Activated CD8-positive, alpha-beta memory T cell treated with anti-CD3 and anti-CD28 coated beads, Interleukin-2, amount 50 U/mL, for 24 hours (primary cell): ENCODE measurements around the gene TMEM9B.
"Not testable (repeated sequence)": the region's sequence is repeated elsewhere in the genome, so short reads cannot be mapped to it uniquely, and the experiment has no call there.

Experiments used
- DNase-seq: peaks from one replicate; pipeline ENCODE4 v3.0.0-alpha.2; 2020; ENCODE audit errors: extremely low read depth

The TMEM9B gene

GRCh38 chr11:8973121-8973520 is 8.9 kb upstream of the TMEM9B start:
- no peak for DNase-seq

- DNase-seq, result no peak
These were observed 7.7 kb upstream of the TMEM9B start for GRCh38 chr11:8971924-8972316.

DNA sequence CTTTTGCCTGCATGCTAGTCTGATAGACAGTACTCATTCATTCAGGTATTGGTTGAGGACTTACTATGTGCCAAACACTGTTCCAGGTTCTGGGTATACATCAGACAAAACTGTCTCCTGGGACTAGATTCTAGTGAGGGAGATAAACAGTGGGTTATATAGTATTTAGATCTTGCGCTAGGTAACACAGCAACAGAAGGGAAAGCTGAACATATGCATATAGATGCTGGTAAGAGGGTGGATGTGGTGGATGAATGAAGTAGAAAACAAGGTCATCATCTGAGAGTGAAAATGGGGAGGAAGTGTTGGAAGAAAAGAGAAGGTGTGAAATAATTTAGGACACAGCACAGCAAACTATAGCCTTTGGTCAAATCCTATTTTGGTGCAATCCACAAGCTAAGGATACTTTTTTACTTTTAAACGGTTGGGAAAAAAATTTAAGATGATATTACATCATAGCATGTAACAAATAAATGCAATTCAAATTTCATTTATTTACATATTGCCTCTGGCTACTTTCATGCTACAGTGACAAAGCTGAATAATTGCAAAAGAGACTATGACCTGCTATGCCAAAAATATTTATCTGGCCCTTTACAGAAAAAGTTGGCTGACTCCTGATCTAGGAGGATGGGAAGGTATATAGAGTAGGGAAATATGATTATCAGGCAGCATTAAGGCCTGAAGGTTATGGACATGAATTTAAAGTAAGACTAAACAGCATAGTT is 7.1 kb upstream of the TMEM9B start:
- no peak for DNase-seq

GRCh38 chr11:8967184-8967583 is 2.9 kb upstream of the TMEM9B start:
- no peak for DNase-seq

- DNase-seq, result peak; percentile 48
These were observed 496 bp downstream of the TMEM9B start for GRCh38 chr11:8963569-8964323.

- no peak for DNase-seq
These were observed 1.4 kb downstream of the TMEM9B start for GRCh38 chr11:8962841-8963240.

DNA sequence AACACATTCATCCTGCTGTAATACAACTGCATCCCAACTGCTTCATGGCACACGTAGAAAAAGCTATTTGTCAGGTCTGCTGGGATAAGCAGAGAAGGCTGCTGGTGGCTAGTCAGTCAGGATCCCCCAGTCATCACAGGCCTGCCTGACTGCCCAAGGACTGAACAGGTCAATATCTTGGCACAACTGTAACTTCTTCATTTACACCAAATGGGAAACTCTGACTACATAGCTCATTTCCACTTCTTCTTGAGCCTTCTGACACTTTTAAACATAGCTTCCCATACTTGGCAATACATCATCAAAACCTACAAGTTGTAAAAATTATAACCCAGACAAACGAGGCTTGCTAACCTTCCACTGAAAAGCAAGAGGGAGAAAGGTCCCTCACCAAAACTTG is 2.8 kb downstream of the TMEM9B start:
- DNase-seq, result no peak

DNA sequence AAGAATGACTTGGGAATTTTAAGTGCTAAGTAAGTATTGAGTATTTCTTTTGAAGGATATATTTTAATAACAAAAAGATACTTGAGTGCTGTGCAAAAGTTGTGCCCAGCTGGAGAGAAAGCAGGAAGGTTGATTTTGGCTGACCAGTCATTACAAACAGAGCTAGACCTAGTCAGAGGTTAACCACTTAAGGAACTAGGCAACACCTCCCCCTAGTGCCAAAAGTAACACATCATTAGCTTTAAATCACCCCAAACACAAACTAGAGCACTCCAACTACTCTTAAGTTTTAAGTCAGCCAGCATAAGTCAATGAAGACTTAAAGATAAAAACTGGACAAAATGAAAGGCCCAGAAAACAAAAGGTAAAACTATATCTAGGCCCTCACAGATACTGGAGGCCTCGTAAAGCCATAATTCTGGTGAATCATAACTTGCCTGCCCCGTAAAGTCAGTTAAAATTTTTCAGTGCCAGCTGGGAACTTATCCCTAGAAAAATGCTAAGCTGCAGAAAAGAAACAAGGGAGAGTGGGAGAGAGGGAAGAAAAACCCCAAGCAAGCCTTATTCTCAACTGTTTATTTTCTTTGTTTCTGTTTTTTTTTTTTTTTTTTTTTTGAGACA is 4.6 kb downstream of the TMEM9B start:
- no peak for DNase-seq

DNA sequence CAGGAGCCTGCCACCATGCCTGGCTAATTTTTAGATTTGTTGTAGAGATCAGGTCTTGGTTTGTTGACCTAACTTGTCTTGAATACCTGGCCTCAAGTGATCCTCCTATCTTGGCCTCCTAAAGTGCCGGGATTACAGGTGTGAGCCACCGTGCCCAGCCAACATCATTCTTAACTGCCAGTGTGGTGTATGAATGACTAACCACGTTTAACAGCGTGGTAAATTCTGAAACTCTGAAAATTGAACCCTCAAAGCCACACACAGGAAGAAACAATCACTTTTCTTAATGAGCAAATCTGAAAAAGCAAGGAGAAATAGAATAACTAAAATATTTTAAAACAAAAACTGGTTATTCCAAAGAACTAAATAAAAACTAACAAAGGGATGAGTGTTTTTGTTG is 7.4 kb downstream of the TMEM9B start:
- DNase-seq, result no peak

- no peak for DNase-seq
These were observed 15.4 kb downstream of the TMEM9B start for GRCh38 chr11:8948886-8949285.

- no peak for DNase-seq
These were observed 16.9 kb downstream of the TMEM9B start for GRCh38 chr11:8947230-8947943.

DNA sequence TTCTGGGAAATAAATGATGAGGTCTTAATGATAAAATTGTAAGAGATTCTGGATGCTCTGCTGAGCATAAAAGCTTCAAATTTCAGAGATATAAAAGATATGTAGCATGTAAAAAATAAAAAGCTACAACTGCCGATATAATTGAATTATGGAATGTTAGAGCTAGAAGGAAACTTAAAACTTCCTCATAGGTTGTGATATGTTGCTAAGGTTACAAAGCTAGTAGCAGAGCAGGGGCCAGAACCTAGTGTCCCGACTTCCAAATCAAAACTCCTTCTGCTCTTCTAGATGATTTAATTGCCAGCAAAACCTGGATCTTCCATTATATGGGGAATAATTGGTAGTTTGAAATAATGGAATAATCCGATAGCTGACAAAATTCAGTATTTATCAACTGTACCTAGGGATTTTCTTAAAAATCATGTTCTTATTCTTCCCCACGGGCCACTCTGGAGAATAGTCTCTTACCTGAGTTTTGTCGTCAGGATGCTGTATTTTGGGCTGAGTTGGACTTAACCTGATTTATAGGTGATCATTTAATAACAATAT is 21.6 kb downstream of the TMEM9B start, which contains the start of gene ASCL3:
Gene ASCL3 (minus strand): TSS at position 499 of the 549 bp plus-strand sequence. CDS start 4,855 bp downstream, outside the sequence.
- DNase-seq, result no peak

DNA sequence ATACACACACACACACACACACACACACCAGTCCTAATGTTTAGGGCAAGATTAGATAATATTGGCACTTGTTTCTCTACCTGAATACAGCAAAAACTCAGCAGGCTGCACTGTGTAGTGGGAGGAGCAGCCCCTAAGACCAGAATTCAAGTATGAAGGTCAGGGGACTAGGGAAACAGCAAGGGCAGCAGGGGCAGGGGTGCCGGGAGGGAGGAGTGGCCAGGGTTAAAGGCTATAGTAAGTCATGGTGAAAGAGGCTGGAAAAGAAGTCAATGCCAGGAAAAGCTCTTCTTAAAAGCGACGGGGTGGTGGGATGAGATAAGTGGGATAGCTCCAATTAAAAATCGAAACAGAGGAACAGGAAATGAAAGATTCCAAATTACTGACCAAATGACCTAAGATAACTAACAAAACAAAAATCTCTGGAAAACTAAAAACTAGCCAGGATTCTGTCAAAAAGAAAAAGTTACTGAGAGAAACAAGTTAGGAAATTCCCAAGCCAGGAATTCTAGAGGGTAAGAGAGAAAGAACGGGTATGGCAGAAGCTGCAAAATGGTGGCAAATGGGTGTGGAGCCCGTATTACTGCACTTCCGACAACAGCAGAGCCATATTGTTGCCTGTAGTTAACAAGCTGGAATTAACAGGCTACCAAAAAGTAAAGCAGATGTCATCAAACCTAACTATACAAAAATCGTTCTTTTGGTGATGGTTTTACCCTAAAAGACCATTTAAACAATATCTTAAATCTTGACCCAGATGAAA is 22.7 kb downstream of the TMEM9B start:
- no peak for DNase-seq

DNA sequence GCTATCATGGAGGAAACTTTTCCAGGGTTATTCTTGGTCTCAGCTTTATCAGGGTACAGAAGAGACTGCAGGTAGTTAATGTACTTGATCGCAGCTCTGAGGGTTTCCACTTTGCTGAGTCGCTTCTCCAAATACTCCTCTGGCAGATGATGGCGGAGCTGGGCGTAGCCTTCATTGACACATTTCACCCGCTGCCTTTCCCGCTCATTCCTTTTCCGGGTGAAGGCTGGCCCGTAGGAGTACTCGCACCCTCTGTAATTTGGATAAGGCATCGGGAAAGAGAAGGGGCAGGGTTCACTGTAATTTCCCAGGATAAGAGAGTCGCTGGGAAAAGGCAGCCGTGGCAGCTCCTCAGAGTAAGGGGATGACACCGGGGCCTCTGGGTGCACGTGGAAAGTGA is 26.6 kb downstream of the TMEM9B start:
- DNase-seq, result no peak

DNA sequence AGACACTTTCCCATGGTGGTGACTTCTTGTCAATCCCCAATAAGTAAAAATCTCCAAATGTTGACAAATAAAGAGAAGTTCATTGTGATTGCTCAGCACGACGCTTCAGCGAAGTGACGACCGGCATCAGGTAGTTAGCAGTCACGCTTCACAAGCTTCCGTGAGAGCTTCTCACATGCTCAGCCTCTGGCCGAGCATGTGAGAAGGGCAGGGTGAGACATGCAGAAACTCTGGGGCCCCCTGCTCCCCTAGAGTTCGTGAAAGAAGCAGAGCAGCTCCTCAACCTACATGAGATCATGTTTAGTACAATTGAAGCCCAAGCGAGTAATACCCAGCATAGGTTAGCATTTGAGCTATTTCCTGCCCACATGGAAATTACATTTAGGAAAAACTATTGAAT is 27.1 kb downstream of the TMEM9B start:
- no peak for DNase-seq

GRCh38 chr11:8935789-8936188 is 28.5 kb downstream of the TMEM9B start:
- not testable (repeated sequence) for DNase-seq

- no peak for DNase-seq
These were observed 29.3 kb downstream of the TMEM9B start for GRCh38 chr11:8934742-8935488.

- DNase-seq, result no peak
These were observed 30.3 kb downstream of the TMEM9B start for GRCh38 chr11:8933931-8934330.

DNA sequence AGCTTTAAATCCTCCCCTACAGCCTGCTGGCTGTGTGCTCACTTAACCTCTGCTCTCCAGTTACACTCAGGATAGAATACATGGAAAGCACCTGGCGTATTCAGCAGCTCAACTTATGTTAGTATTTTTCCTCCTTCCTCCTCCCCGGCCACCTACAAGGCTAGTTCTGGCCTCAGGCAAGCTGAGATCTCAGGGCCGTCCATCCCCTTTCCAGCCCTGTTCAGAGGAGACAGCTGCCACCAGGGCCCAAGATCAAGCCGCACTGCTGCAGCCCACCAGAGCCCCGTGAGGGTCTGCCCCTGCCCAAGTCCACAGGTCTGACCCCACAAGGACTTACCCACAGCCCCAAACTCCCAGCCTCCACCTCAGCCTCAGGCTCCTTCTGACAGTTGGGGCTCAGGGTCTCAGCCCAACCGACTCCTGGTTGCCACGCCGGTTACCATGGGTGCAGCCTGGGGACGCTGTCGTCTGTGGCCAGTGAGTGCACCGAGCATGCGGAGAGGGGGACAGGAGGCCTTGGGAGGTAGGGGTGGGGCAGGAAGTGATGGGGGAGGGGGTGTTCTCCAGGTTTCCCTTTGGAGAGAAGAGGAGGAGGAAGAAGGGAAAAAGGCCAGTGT is 31.6 kb downstream of the TMEM9B start, which contains the start of gene C11orf16:
Gene C11orf16 (minus strand): TSS at position 384 of the 617 bp plus-strand sequence. CDS start 639 bp downstream, outside the sequence.
- no peak for DNase-seq
